ENCODE results near the gene NIPSNAP2.

DNA sequence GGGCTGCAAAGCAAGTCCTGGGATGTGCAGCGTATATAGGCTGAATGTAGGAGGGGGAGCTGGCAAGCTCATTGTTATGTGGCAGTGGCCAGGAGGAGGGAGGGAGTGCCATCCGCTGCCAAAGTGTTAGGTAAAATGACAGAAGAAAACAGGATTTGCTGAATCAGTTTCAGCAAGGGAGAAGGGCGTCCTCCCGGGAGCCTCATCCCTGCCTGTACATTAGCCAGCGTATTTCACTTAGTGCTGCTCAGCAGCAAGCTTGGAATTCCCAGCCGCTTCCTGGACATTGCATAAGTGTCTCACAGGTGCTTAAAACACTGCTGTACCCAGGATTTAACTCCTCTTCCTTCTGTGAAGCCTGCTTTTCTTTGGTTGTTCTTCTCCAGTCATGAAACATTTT lies 2.5 kb downstream of the NIPSNAP2 start:
- no peak for TF ChIP-seq CREB1 (IDR thresholded peaks at IDR 0.05; ENCODE audit: low read depth)
- no peak for TF ChIP-seq EGR1 (IDR thresholded peaks at IDR 0.05)
- no peak for TF ChIP-seq MAX (IDR thresholded peaks at IDR 0.05)
- TF ChIP-seq YY1 (IDR thresholded peaks at IDR 0.05; ENCODE audit: low read depth) = no peak
- no peak for TF ChIP-seq NFIC (IDR thresholded peaks at IDR 0.05)
- no peak for TF ChIP-seq RAD21 (IDR thresholded peaks at IDR 0.05; ENCODE audit: low read depth)
- no peak for TF ChIP-seq EP300 (IDR thresholded peaks at IDR 0.05; ENCODE audit: borderline replicate concordance)
